Measurements from ENCODE around the gene HUWE1. TPM values are rescaled to one million over a fixed set of nuclear protein-coding genes. Genes with fewer than 3 reads are reported as not detected.

HUWE1 gene
- total RNA-seq, 6 donors from 2014 or later: 98.1 to 136 (median 121) TPM

- TF ChIP-seq POLR2AphosphoS5 (IDR thresholded peaks at IDR 0.05) (no peak), POLR2A (IDR thresholded peaks at IDR 0.05) (no peak), EP300 (IDR thresholded peaks at IDR 0.05) (no peak)
- TF ChIP-seq, protein P1, sequence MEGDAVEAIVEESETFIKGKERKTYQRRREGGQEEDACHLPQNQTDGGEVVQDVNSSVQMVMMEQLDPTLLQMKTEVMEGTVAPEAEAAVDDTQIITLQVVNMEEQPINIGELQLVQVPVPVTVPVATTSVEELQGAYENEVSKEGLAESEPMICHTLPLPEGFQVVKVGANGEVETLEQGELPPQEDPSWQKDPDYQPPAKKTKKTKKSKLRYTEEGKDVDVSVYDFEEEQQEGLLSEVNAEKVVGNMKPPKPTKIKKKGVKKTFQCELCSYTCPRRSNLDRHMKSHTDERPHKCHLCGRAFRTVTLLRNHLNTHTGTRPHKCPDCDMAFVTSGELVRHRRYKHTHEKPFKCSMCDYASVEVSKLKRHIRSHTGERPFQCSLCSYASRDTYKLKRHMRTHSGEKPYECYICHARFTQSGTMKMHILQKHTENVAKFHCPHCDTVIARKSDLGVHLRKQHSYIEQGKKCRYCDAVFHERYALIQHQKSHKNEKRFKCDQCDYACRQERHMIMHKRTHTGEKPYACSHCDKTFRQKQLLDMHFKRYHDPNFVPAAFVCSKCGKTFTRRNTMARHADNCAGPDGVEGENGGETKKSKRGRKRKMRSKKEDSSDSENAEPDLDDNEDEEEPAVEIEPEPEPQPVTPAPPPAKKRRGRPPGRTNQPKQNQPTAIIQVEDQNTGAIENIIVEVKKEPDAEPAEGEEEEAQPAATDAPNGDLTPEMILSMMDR (IDR thresholded peaks at IDR 0.05): no peak
- H3K9me3 ChIP-seq: no peaks in the 10 kb centered on the region
- no peak overlapping the region for H3K4me3 ChIP-seq
- peaks cover 0 to 7% (median 0%) of the 10 kb centered on the region in 4 donors for H3K4me1 ChIP-seq
- H3K27me3 ChIP-seq: no peaks in the 10 kb centered on the region
- ATAC-seq (ENCODE audit: low FRiP score in 2 of 2) (no peak), DNase-seq (no peak)
- peaks cover 0 to 4% (median 0%) of the 10 kb centered on the region in 4 donors for H3K36me3 ChIP-seq
- WGBS, 2 donors: 92 to 100% methylated on average over 1 of the region's 1 CpG
- H3K27ac ChIP-seq: no peak overlapping the region
Measured at GRCh38 chrX:53666171-53666570, 20.3 kb downstream of the HUWE1 start.

DNA sequence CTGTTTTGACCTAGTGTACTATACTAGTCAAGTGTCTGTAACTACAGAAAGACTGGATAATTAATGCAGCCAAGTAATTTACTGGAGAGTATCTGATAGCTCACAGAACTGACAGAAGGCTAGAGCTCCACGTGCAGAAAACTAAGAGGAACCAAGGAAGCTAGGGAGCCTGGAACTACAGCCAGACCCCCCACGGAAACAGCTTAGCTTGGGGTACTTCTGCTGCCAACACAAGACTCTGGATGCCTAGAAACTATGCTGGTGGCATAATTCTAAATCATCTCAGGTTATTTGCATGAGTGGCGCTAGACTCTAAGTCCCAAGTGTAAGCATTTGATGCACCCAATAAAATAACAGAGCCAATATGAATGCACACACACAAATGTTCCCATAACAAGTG lies 26.5 kb downstream of the HUWE1 start:
- TF ChIP-seq EP300 (IDR thresholded peaks at IDR 0.05): no peak
- no peak for TF ChIP-seq POLR2AphosphoS5 (IDR thresholded peaks at IDR 0.05)
- TF ChIP-seq POLR2A (IDR thresholded peaks at IDR 0.05): no peak
- TF ChIP-seq, protein P1 (IDR thresholded peaks at IDR 0.05): no peak
- no peak for ATAC-seq (ENCODE audit: low FRiP score in 2 of 2)
- no peak for DNase-seq
- Histone ChIP-seq H3K27ac (no peak overlapping the region), H3K9me3 (no peaks in the 10 kb centered on the region), H3K4me1 (no peaks in the 10 kb centered on the region), H3K27me3 (no peaks in the 10 kb centered on the region), H3K36me3 (no peaks in the 10 kb centered on the region), H3K4me3 (no peak overlapping the region)
- 79 to 82% methylated on average over 3 of the region's 3 CpGs for WGBS, 2 donors

- TF ChIP-seq POLR2AphosphoS5 (IDR thresholded peaks at IDR 0.05): no peak
- no peak for TF ChIP-seq EP300 (IDR thresholded peaks at IDR 0.05)
- TF ChIP-seq, protein P1 (IDR thresholded peaks at IDR 0.05): no peak
- TF ChIP-seq POLR2A (IDR thresholded peaks at IDR 0.05): no peak
- H3K4me1 ChIP-seq: no peaks in the 10 kb centered on the region
- 88 to 93% methylated on average over 1 of the region's 1 CpG for WGBS, 2 donors
- no peak overlapping the region for H3K4me3 ChIP-seq
- H3K9me3 ChIP-seq: no peaks in the 10 kb centered on the region
- ATAC-seq (ENCODE audit: low FRiP score in 2 of 2) (no peak), DNase-seq (no peak)
- no peaks in the 10 kb centered on the region for H3K36me3 ChIP-seq
- no peak overlapping the region for H3K27ac ChIP-seq
- H3K27me3 ChIP-seq: no peaks in the 10 kb centered on the region
Measured at GRCh38 chrX:53659039-53659438, 27.5 kb downstream of the HUWE1 start.

- no peak overlapping the region for H3K4me3 ChIP-seq
- H3K36me3 ChIP-seq: peaks cover 0 to 14% (median 2%) of the 10 kb centered on the region in 4 donors
- DNase-seq (no peak), ATAC-seq (ENCODE audit: low FRiP score in 2 of 2) (no peak)
- H3K9me3 ChIP-seq: no peaks in the 10 kb centered on the region
- TF ChIP-seq POLR2AphosphoS5 (IDR thresholded peaks at IDR 0.05): no peak
- no peak for TF ChIP-seq EP300 (IDR thresholded peaks at IDR 0.05)
- TF ChIP-seq POLR2A (IDR thresholded peaks at IDR 0.05): no peak
- TF ChIP-seq, protein P1 (IDR thresholded peaks at IDR 0.05): no peak
- H3K4me1 ChIP-seq: no peaks in the 10 kb centered on the region
- no peak overlapping the region for H3K27ac ChIP-seq
- 58 to 81% methylated on average over 1 of the region's 1 CpG for WGBS, 2 donors
- no peaks in the 10 kb centered on the region for H3K27me3 ChIP-seq
Measured at GRCh38 chrX:53656845-53657244, 29.7 kb downstream of the HUWE1 start.

DNA sequence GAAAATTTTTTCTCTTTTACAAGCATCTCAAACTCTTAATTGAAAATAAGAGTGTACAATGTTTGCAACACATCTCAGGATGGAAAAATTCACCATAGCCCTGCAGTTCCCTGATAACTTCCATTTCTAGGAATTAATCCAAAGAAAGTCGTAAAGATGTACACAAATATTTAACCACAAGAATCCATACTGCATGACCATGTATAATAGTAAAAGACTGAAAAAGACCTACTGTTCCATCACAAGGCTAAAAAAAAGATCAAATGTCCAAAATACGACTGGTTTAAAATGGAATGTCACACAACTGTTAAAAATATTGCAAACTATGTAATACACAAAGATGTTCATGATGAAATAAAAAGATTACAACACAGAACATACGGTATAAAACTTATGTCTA lies 32.1 kb downstream of the HUWE1 start:
- WGBS, 2 donors: 59 to 61% methylated on average over 3 of the region's 3 CpGs
- Histone ChIP-seq H3K4me3 (no peak overlapping the region), H3K27me3 (no peaks in the 10 kb centered on the region), H3K4me1 (no peaks in the 10 kb centered on the region), H3K36me3 (peaks cover 0 to 29% (median 2%) of the 10 kb centered on the region in 4 donors), H3K9me3 (no peaks in the 10 kb centered on the region), H3K27ac (no peak overlapping the region)
- DNase-seq (no peak), ATAC-seq (ENCODE audit: low FRiP score in 2 of 2) (no peak)
- TF ChIP-seq POLR2A (IDR thresholded peaks at IDR 0.05): no peak
- no peak for TF ChIP-seq EP300 (IDR thresholded peaks at IDR 0.05)
- TF ChIP-seq POLR2AphosphoS5 (IDR thresholded peaks at IDR 0.05): no peak
- TF ChIP-seq, protein P1 (IDR thresholded peaks at IDR 0.05): no peak

Measured in upper lobe of left lung (tissue), 6 donors.